ENCODE data around the gene CMTM4.

CMTM4 gene

DNA sequence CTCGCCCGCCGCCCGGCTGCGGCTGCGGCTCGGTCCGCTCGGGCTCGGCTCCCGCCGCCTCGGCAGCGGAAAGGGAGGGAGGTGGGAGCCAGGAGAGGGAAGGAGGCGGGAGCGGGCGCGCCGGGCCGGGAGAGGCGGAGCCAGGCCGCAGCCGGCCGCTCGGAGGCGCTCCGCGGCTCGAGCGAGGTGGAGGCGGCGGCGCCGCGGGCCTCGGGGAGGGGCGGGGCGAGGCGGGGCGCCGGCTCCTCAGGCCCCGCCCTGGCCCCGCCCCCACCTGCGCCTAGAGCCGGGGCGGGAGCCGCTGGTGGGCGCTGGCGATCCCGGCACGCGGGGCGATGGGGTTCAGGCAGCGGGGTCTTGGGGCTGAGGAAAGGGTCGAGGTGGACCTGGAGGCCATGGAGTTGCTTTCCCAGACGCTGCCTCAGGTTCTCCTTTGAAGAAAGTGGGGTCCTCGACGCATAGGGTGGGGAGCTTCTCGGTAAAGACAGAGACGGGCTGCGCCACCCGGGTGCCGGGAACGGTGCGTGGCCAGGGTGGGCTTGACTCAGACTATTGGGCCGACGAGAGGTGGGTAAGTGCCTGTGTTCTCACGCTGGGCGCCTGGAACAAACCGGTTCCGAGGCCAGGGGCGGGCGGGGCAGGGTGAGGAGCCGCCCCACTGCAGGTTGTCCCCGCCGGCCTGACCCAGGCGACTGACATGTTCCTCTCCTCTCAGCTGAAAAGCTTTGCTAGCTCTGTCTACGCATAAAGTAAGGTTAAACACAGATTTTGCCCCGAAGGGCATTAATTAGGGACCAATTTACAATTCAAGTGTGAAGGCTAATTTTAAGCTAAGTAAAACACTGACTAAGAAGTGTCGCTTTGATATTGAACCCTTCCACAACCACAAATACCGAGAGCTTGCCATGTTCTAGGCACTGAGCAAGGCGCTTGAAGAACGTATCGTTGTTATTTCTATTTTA, at the start of gene CMTM4:
Gene CMTM4, minus strand, starts transcription at position 75 of the 962 bp plus-strand sequence. CDS start 218 bp downstream, outside the sequence.
- peak; percentile 89 for DNase-seq

DNA sequence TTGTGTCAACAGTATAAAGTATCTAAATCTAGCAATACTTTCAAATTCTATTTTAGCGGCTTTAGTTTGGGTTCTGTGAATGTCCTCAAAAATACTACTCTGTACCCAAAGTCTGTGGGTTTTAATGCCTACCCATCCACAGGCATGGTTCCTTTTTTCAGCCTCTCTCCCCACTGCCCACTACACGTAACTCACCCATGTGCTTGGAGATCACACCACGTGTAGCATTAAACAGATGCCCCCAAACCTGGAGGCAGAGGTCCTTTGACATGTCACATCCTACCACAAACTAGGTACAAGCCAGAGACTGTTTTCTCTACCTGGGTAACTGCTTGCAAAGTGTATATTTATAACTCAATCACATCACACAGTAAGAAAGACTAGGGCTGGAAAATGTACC, 49.5 kb upstream of the CMTM4 start:
- no peak for DNase-seq

DNA sequence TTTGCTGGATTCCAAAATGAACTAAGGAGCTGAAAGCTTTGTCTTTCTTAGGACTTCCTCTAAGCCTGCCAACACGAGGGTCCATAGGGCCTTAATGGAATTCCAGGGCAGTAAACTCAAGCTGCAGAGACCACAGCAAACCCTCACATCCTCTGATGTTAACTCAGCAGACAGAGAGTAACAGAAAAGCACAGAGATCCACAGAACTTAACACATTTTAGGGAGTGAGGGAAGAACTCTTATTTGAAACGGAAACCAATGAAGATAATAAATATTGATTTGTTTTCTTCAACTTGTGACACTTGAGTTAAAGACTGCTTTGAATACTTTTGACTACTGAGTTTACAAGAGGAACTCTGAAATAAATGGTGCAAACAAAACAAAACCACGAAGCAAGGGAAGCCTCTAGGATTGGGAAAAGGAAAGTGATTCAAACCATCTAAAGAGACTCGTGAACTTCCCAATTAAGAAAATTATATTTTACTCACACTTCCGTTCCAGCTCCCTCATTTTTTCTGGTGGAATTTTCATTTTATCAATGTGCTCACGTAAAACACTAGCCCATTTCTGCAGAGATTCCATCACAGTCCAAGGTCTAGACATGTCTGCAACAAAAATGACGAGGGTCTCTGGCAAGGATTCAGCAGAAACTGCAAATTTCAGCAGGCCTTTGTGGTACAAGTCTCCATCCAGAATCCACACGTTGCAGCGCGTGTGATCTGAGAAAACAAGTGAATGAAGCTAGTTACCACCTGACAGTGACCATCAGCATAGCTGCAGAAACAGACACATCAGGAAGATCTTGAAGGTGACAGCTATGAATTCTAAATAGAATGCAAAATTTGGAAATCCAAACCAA, 45.6 kb upstream of the CMTM4 start:
- DNase-seq = peak; percentile 53

DNA sequence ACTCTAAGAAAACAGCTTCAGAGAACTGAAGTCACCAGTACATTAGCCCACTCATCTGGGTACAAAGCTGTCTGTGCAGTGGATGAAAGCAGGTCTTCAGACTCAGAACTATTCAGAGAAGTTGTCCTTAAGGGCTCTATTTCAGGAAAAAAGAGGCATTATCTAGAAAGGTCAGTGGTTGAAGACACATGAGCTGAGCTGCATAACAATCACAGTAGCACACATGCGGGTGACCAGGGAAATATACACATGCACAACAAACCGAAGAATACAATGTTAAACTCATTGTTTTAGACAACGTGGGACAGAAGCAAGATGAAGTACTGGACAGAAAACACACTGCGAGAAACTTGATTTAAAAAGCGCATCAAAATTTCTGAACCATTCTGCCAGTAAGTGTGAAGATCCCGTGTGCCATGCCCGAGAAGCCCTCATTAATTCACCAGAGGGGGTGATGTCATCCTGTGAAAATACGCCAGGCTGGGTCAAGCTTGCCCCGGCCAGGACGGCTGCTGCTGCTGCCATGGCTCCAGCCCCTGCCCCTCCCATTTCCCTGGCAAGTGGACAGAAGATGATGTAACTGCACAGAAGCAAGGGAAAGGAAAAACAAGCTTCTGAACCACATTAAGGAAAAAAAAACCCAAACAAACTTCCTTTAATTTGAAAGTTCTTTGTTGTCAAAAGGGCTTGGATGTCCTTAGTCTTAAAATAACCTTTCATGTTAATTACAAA, 44.8 kb upstream of the CMTM4 start:
- peak; percentile 90 for DNase-seq

- DNase-seq = no peak
Measured at GRCh38 chr16:66740533-66740932, 44.0 kb upstream of the CMTM4 start.

- DNase-seq = no peak
Measured at GRCh38 chr16:66740010-66740409, 43.5 kb upstream of the CMTM4 start.

GRCh38 chr16:66735891-66736290, 39.3 kb upstream of the CMTM4 start:
- DNase-seq = no peak

- DNase-seq = no peak
Measured at GRCh38 chr16:66731101-66731500, 34.6 kb upstream of the CMTM4 start.

- DNase-seq = no peak
Measured at GRCh38 chr16:66728804-66729203, 32.3 kb upstream of the CMTM4 start.

- no peak for DNase-seq
Measured at GRCh38 chr16:66728117-66728787, 31.7 kb upstream of the CMTM4 start.

DNA sequence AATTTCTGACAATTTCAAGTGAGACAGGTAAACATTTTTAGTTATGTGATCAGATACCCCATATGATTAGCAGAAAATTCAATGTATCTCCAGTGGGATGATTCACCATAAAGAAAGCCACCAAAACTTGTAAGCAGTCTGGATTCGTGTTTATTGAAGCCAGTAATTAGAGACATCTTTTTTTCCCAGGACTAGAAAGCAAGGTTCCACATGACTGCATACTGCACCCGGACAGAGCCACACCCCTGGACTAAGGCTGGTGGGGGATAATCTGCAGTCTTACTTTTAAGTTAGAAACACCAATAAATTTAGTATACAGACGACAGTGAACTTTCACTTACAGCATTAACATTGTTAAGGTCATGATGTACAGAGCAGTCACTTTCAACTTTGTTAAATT, 24.2 kb upstream of the CMTM4 start:
- no peak for DNase-seq

- DNase-seq = no peak
Measured at GRCh38 chr16:66719246-66719645, 22.7 kb upstream of the CMTM4 start.

DNA sequence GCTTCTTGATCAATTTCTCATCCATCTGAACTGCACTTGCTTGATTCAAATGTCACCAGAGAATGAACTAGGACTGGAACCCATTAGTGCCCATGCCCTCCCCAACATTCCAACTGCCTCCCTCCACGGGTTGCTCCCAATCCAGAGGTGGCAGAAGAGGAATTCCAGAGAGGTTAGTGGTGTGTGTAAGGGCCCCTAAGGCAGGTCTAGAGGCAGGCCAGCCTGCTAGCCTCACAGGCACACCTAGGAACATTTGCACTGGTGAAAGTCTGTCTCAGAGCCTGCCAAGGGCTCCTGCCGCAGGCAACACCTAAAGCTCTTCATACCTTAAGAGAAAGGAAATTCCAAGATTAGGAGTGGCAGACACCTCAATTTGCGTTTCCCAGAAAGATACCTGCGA, 21.2 kb upstream of the CMTM4 start:
- no peak for DNase-seq

DNA sequence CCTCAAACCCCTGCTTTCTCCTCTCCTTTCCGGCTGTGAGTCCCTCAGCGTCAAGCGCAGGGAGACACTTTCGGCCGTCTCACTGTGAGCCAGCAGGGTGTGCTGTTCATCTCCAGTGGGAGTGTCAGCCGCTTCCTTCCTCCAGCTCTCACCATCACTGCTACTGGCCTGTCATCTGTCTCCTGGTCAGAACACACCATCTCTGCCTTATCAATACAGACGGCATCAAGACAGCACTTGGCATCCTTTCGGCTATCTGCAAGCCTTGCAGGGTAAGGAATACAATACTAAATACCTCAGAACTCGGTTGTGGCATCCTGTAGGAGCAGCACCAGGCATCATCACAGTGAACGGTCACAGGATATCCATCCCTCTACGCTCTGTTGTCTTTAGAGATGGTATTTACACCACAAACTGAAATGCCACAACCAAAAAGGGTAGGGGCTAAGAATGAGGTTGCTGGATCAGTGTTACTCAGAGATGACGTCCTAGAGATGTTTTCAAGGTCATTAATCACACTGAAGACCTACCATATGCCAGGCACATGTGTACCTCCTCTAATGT, 20.7 kb upstream of the CMTM4 start:
- DNase-seq = no peak

DNA sequence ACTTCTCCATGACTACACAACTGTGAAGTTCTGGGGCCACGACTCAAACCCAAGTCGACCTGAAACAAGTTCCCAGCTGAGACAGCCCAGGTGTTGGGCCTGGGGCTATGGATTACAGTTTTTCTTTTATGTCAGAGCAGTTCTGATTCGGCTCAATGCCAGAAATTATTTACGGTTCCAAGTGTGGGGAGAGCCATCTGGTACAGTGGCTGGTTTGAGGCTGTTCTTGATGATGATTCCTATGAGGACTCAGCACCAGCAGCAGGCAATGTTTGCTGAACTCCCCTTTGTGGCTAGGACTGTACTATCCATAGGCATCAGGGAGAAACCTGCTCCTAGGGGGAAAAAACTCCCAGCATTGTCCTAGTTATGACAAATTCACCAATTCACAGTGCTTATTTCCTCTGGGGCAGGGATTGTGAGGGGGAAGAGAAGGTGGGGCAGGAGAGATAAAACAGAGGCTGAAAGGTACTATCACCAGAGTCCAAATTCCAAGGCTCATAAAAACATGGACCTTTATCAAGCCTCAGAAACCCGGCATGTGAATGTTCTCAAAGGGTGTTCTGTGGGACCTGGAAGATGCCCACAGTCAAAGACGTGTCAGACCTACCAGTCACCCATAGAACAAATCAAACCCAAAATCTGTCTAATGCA, 18.2 kb upstream of the CMTM4 start:
- no peak for DNase-seq

GRCh38 chr16:66714062-66714461, 17.5 kb upstream of the CMTM4 start:
- DNase-seq = no peak

- no peak for DNase-seq
Measured at GRCh38 chr16:66713076-66713475, 16.5 kb upstream of the CMTM4 start.

DNA sequence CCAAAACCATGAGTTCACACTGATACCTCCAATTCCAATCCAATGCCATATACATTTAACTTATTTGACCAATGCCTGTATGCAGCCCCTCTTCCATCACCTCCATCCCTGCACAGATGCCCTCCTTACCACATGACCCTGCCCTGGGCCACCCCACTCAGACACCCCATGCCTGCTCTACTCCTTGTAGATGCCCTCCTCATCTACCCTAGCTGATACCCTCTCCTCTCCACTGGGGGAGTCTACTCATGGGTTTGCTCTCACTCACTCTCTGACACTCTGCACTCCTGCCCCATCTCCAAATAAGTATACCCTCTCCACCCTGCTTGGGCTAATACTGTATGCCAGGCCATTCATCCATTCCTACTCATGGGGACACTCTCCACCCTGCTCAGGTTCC, 16.0 kb upstream of the CMTM4 start:
- no peak for DNase-seq

- no peak for DNase-seq
Measured at GRCh38 chr16:66711581-66711980, 15.0 kb upstream of the CMTM4 start.

DNA sequence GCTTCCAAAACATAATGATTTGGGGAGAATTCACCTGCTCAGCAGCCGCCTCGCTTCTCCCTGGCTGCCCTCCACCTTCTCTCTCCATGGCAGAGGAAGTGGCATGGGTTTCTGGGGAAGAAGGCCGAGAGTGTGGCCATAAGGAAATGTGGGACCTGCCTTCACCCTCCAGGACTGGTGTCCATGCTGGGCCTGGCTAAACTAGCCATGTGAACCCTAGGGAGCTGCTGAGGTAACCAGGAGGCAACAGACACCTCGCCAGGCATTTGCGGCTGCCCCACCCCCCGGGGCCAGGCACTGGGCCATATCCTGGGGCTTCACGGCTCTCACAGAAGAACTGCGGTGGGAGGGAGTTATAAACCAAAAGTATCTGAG, 9.9 kb upstream of the CMTM4 start:
- DNase-seq = peak; percentile 42

DNA sequence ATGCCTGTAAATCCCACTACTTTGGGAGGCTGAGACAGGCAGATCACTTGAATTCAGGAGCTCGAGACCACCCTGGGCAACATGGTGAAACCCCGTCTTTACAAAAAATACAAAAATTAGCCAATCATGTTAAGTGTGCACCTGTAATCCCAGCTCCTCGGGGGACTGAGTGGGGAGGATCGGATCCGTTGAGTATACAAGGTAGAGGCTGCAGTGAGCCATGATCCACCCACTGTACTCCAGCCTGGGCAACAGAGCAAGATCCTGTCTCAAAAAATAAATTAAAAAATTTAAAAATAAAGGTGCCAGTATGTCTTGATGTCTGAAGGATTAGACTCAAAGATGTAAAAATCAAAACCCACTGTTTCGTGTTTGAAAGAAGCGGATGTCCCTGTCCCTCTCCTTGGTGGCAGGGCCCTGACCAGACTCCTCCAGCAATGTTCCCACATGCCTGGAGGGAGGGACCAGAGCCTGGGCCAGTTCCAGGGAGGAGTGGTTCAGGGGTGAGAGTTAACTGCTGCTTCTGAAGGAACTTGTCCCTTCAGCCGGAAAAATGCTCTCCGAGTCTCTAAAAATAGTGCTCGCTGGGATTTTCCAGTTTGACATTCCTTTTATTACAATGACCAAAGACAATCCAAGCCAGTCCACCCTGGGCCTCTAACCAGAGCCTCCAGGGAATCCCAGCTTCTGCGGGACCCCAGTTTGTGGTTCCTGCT, 9.4 kb upstream of the CMTM4 start:
- DNase-seq = peak; percentile 74

All from left hindlimb (tissue), 1 donor.